Dermis microvascular lymphatic vessel endothelial cell (primary cell): ENCODE data around the gene EBF4. TPM values are rescaled to one million over a fixed set of nuclear protein-coding genes. Genes with fewer than 3 reads are reported as not detected.

ENCODE experiments used
- total RNA-seq: library from RNA; depleted of rRNA; stranded (reverse); fragments of >200 nt; gene quantifications from 2 replicates; pipeline ENCODE4 v1.2.1, GENCODE V29; 2014

The EBF4 gene
- total RNA-seq, 1 donor from 2014 or later, result 0.77 TPM

Other genes with a start within 250 kb of the EBF4 start
- gene SNRPB, start 222.0 kb upstream of the EBF4 start, total RNA-seq, result 244 and 305 TPM in 2 replicates
- 6.5 and 7.2 TPM in 2 replicates for gene ZNF343, start 183.9 kb upstream of the EBF4 start, total RNA-seq
- gene TMC2, start 156.2 kb upstream of the EBF4 start, total RNA-seq, result not detected in 2 replicates
- 104 and 120 TPM in 2 replicates for gene NOP56, start 40.1 kb upstream of the EBF4 start, total RNA-seq
- 113 and 114 TPM in 2 replicates for gene IDH3B, start 28.6 kb upstream of the EBF4 start, total RNA-seq
- gene CPXM1, start 107.8 kb downstream of the EBF4 start, total RNA-seq, result 0.13 and 0.63 TPM in 2 replicates
- not detected in 2 replicates for gene C20orf141, start 122.2 kb downstream of the EBF4 start, total RNA-seq
- gene TMEM239, start 123.6 kb downstream of the EBF4 start, total RNA-seq, result not detected in 2 replicates
- gene PCED1A, start 147.9 kb downstream of the EBF4 start, total RNA-seq, result 9.6 and 20.2 TPM in 2 replicates
- gene VPS16, start 148.0 kb downstream of the EBF4 start, total RNA-seq, result 32.5 and 36.5 TPM in 2 replicates
- 18.7 and 25.7 TPM in 2 replicates for gene PTPRA, start 180.7 kb downstream of the EBF4 start, total RNA-seq